ENCODE results near the gene SNX14. TPM values are rescaled to one million over a fixed set of nuclear protein-coding genes. Genes with fewer than 3 reads are reported as not detected.

SNX14 gene
- total RNA-seq, 1 experiment from 2014 or later, result 65.4 TPM

GRCh38 chr6:85602100-85602499 is 8.4 kb upstream of the SNX14 start:
- no peak for TF ChIP-seq CTCF (conservative IDR thresholded peaks at IDR 0.05; ENCODE audit: low read depth, low read length)
- no peak for TF ChIP-seq EZH2 (IDR thresholded peaks at IDR 0.05; ENCODE audit: low read length, unreplicated experiment)
- no peak for TF ChIP-seq EZH2phosphoT487 (IDR thresholded peaks at IDR 0.05; ENCODE audit: borderline replicate concordance, low read length)
- Histone ChIP-seq H3K4me3 (ENCODE audit: low read length) (no peak overlapping the region), H4K20me1 (ENCODE audit: low read length) (no peaks in the 10 kb centered on the region), H2AFZ (ENCODE audit: low read length) (no peak overlapping the region), H3K27ac (ENCODE audit: low read length) (no peak overlapping the region), H3K4me1 (ENCODE audit: insufficient read depth, low read length) (no peaks in the 10 kb centered on the region), H3K79me2 (ENCODE audit: low read length) (no peaks in the 10 kb centered on the region), H3K27me3 (ENCODE audit: low read length) (no peaks in the 10 kb centered on the region), H3K9ac (ENCODE audit: low read length) (no peak overlapping the region), H3K9me2 (replicated peaks; ENCODE audit: low read length) (no peaks in the 10 kb centered on the region), H3K36me3 (ENCODE audit: low read depth, low read length) (peaks cover 6% of the 10 kb centered on the region; the same call in 1 of the 2 replicates), H3F3A (ENCODE audit: low read length, unreplicated experiment) (no peaks in the 10 kb centered on the region), H3K4me2 (ENCODE audit: low read length) (no peak overlapping the region), H3K9me3 (ENCODE audit: low read length) (no peaks in the 10 kb centered on the region)
- no peak for ATAC-seq
- BruUV-seq (replicated peaks), result no TSS peak
- intact Hi-C loops (cut with micrococcal nuclease), result no loop called here
- ChIA-PET CTCF (no interaction called here), POLR2A (ENCODE audit: unreplicated experiment) (no interaction called here)
- DNase-seq, result no peak

GRCh38 chr6:85600713-85601313 is 7.2 kb upstream of the SNX14 start:
- Histone ChIP-seq H4K20me1 (ENCODE audit: low read length) (no peaks in the 10 kb centered on the region), H3K4me1 (ENCODE audit: insufficient read depth, low read length) (0 out of 2 replicates have a peak, but pooled peaks cover 4% of the 10 kb centered on the region), H3K9me2 (replicated peaks; ENCODE audit: low read length) (no peaks in the 10 kb centered on the region), H3K79me2 (ENCODE audit: low read length) (no peaks in the 10 kb centered on the region), H3K27ac (ENCODE audit: low read length) (no peak overlapping the region), H3K4me2 (ENCODE audit: low read length) (no peak overlapping the region), H3K4me3 (ENCODE audit: low read length) (no peak overlapping the region), H3K9ac (ENCODE audit: low read length) (no peak overlapping the region), H2AFZ (ENCODE audit: low read length) (no peak overlapping the region), H3F3A (ENCODE audit: low read length, unreplicated experiment) (no peaks in the 10 kb centered on the region), H3K36me3 (ENCODE audit: low read depth, low read length) (no peaks in the 10 kb centered on the region; the same call in 1 of the 2 replicates), H3K27me3 (ENCODE audit: low read length) (no peaks in the 10 kb centered on the region), H3K9me3 (ENCODE audit: low read length) (no peaks in the 10 kb centered on the region)
- no TSS peak for BruUV-seq (replicated peaks)
- no peak for DNase-seq
- intact Hi-C loops (cut with micrococcal nuclease), result no loop called here
- POLR2A ChIA-PET (ENCODE audit: unreplicated experiment), result no interaction called here
- CTCF ChIA-PET, result no interaction called here
- TF ChIP-seq CTCF (conservative IDR thresholded peaks at IDR 0.05; ENCODE audit: low read depth, low read length) (no peak), EZH2 (IDR thresholded peaks at IDR 0.05; ENCODE audit: low read length, unreplicated experiment) (no peak), EZH2phosphoT487 (IDR thresholded peaks at IDR 0.05; ENCODE audit: borderline replicate concordance, low read length) (no peak)
- no peak for ATAC-seq

- H3K9ac ChIP-seq (ENCODE audit: low read length), result peak overlapping the region; percentile 75
- no peaks in the 10 kb centered on the region for H3K9me3 ChIP-seq (ENCODE audit: low read length)
- BruUV-seq (replicated peaks), result TSS peak; percentile 88
- peak overlapping the region; percentile 76 for H3K27ac ChIP-seq (ENCODE audit: low read length)
- TF ChIP-seq CTCF (conservative IDR thresholded peaks at IDR 0.05; ENCODE audit: low read depth, low read length), result no peak
- no peak for TF ChIP-seq EZH2 (IDR thresholded peaks at IDR 0.05; ENCODE audit: low read length, unreplicated experiment)
- no peak for TF ChIP-seq EZH2phosphoT487 (IDR thresholded peaks at IDR 0.05; ENCODE audit: borderline replicate concordance, low read length)
- no peaks in the 10 kb centered on the region for H3K36me3 ChIP-seq (ENCODE audit: low read depth, low read length)
- peak overlapping the region; percentile 91 for H3K4me3 ChIP-seq (ENCODE audit: low read length)
- intact Hi-C loops (cut with micrococcal nuclease), result loop anchor here (2.0 to 10.0 kb wide), 3 partner anchors 48 to 142 kb away; partner anchors contain the start of genes NT5E and SYNCRIP
- no peaks in the 10 kb centered on the region for H3K27me3 ChIP-seq (ENCODE audit: low read length)
- H3F3A ChIP-seq (ENCODE audit: low read length, unreplicated experiment), result no peaks in the 10 kb centered on the region
- no peaks in the 10 kb centered on the region for H3K9me2 ChIP-seq (replicated peaks; ENCODE audit: low read length)
- no peak for DNase-seq
- H4K20me1 ChIP-seq (ENCODE audit: low read length), result 0 out of 2 replicates have a peak, but pooled peaks cover 4% of the 10 kb centered on the region
- ChIA-PET CTCF (no interaction called here), POLR2A (ENCODE audit: unreplicated experiment) (interaction anchor here (0.5 to 0.9 kb wide), 5 partner anchors 84 to 254 kb away, joined by 3 to 6 read pairs (median 4); partner anchors contain the start of gene NT5E)
- peaks cover 37% of the 10 kb centered on the region for H3K79me2 ChIP-seq (ENCODE audit: low read length)
- H2AFZ ChIP-seq (ENCODE audit: low read length), result peak overlapping the region; percentile 90
- peaks cover 21% of the 10 kb centered on the region for H3K4me1 ChIP-seq (ENCODE audit: insufficient read depth, low read length)
- ATAC-seq, result peak; percentile 13
- H3K4me2 ChIP-seq (ENCODE audit: low read length), result peak overlapping the region; percentile 92
Measured at GRCh38 chr6:85594197-85594930, 706 bp upstream of the SNX14 start.

Measured in PC-3 (cell line).